H9 (cell line): ENCODE measurements around the gene FRS3. TPM values are rescaled to one million over a fixed set of nuclear protein-coding genes. Genes with fewer than 3 reads are reported as not detected.

Source experiments
- DNase-seq: peaks from one replicate; pipeline ENCODE4 v3.0.0-alpha.2; 2017
- H2AFZ ChIP-seq: one replicate; pipeline ENCODE4 v1.6.1; 2013; ENCODE audit warnings: mild to moderate bottlenecking, low read length, control low read depth, moderate library complexity
- H2AK5ac ChIP-seq: 2 replicates; pipeline ENCODE4 v1.6.1; 2013; ENCODE audit warnings: low read length, control low read depth, mixed read lengths; ENCODE audit not compliant: insufficient read length
- H2BK120ac ChIP-seq: one replicate; pipeline ENCODE4 v1.6.1; 2013; ENCODE audit warnings: low read depth, mild to moderate bottlenecking, low read length, control low read depth, inconsistent platforms; ENCODE audit not compliant: poor library complexity, severe bottlenecking
- H2BK12ac ChIP-seq: 2 replicates; pipeline ENCODE4 v1.6.1; 2013; ENCODE audit warnings: low read length, control low read depth, mixed read lengths, low read depth; ENCODE audit not compliant: insufficient read length
- H2BK15ac ChIP-seq: 2 replicates; pipeline ENCODE4 v1.6.1; 2013; ENCODE audit warnings: low read depth, low read length, control low read depth
- H2BK20ac ChIP-seq: one replicate; pipeline ENCODE4 v1.6.1; 2013; ENCODE audit warnings: low read depth, mild to moderate bottlenecking, low read length, control low read depth, inconsistent platforms; ENCODE audit not compliant: poor library complexity, severe bottlenecking
- H2BK5ac ChIP-seq: 2 replicates; pipeline ENCODE4 v1.6.1; 2013; ENCODE audit warnings: low read length, control low read depth, mixed read lengths; ENCODE audit not compliant: insufficient read length
- H3K14ac ChIP-seq: 2 replicates; pipeline ENCODE4 v1.6.1; 2013; ENCODE audit warnings: low read length, control low read depth; ENCODE audit not compliant: insufficient read depth
- H3K18ac ChIP-seq: 2 replicates; pipeline ENCODE4 v1.6.1; 2013; ENCODE audit warnings: low read depth, mild to moderate bottlenecking, mixed read lengths, low read length, control low read depth; ENCODE audit not compliant: insufficient read length
- H3K23ac ChIP-seq: 2 replicates; pipeline ENCODE4 v1.6.1; 2013; ENCODE audit warnings: low read length, control low read depth, mixed read lengths, low read depth; ENCODE audit not compliant: insufficient read length
- H3K23me2 ChIP-seq: 2 replicates; pipeline ENCODE4 v1.6.1; 2013; ENCODE audit warnings: low read depth, mild to moderate bottlenecking, mixed read lengths, low read length, control low read depth; ENCODE audit not compliant: insufficient read length, poor library complexity, severe bottlenecking
- H3K27ac ChIP-seq: 2 replicates; pipeline ENCODE4 v1.5.1; 2013; ENCODE audit warnings: low read length, control low read depth, mixed read lengths, low read depth; ENCODE audit not compliant: insufficient read length
- H3K27me3 ChIP-seq: 2 replicates; pipeline ENCODE4 v1.6.1; 2013; ENCODE audit warnings: low read length, control low read depth, inconsistent platforms; ENCODE audit not compliant: insufficient read depth
- H3K4ac ChIP-seq: 2 replicates; pipeline ENCODE4 v1.6.1; 2013; ENCODE audit warnings: low read depth, mild to moderate bottlenecking, control low read depth, inconsistent platforms, low read length, moderate library complexity
- H3K4me1 ChIP-seq: 2 replicates; pipeline ENCODE4 v1.6.1; 2013; ENCODE audit warnings: low read length, control low read depth, inconsistent platforms; ENCODE audit not compliant: insufficient read depth
- H3K4me2 ChIP-seq: 2 replicates; pipeline ENCODE4 v1.6.1; 2013; ENCODE audit warnings: low read length, control low read depth, mixed read lengths; ENCODE audit not compliant: insufficient read length, insufficient read depth
- H3K56ac ChIP-seq: 2 replicates; pipeline ENCODE4 v1.6.1; 2013; ENCODE audit warnings: low read depth, mild to moderate bottlenecking, mixed read lengths, low read length, control low read depth; ENCODE audit not compliant: insufficient read length
- H3K79me1 ChIP-seq: 2 replicates; pipeline ENCODE4 v1.6.1; 2013; ENCODE audit warnings: low read depth, mild to moderate bottlenecking, moderate library complexity, low read length, control low read depth, inconsistent platforms; ENCODE audit not compliant: insufficient read depth, poor library complexity, severe bottlenecking
- H3K79me2 ChIP-seq: 2 replicates; pipeline ENCODE4 v1.6.1; 2013; ENCODE audit warnings: low read length, control low read depth, inconsistent platforms; ENCODE audit not compliant: insufficient read depth
- H3K9ac ChIP-seq: 2 replicates; pipeline ENCODE4 v1.6.1; 2013; ENCODE audit warnings: low read length, control low read depth, mixed read lengths; ENCODE audit not compliant: insufficient read length; ENCODE audit errors: extremely low read depth
- H3K9me3 ChIP-seq: one replicate; pipeline ENCODE4 v1.6.1; 2013; ENCODE audit warnings: low read depth, low read length, inconsistent platforms; ENCODE audit not compliant: control insufficient read depth
- H3T11ph ChIP-seq: one replicate; pipeline ENCODE4 v1.6.1; 2013; ENCODE audit warnings: mild to moderate bottlenecking, low read length, control low read depth, inconsistent platforms
- H4K20me1 ChIP-seq: one replicate; pipeline ENCODE4 v1.6.1; 2013; ENCODE audit not compliant: control insufficient read depth, insufficient read length, insufficient read depth
- H4K5ac ChIP-seq: 2 replicates; pipeline ENCODE4 v1.6.1; 2013; ENCODE audit warnings: low read depth, mild to moderate bottlenecking, mixed read lengths, low read length, control low read depth; ENCODE audit not compliant: insufficient read length
- H4K8ac ChIP-seq: replicated peaks from 2 replicates; pipeline ENCODE4 v1.6.1; 2013; ENCODE audit warnings: low read length, control low read depth, mixed read lengths, low read depth; ENCODE audit not compliant: insufficient read length
- H4K91ac ChIP-seq: 2 replicates; pipeline ENCODE4 v1.6.1; 2013; ENCODE audit warnings: low read depth, mild to moderate bottlenecking, moderate library complexity, mixed read lengths, low read length, control low read depth; ENCODE audit not compliant: insufficient read length
- H3K27ac Mint-ChIP-seq, 3 experiments: 2 replicates in 2 of 3; 3 replicates in 1 of 3; pipeline ENCODE4 v1.8.0; 2020 to 2021; ENCODE audit warnings: mixed read lengths in 3 of 3, mild to moderate bottlenecking in 1 of 3, moderate library complexity in 1 of 3
- H3K27me3 Mint-ChIP-seq: 2 replicates; pipeline ENCODE4 v1.8.0; 2021; ENCODE audit warnings: low read depth, mild to moderate bottlenecking, moderate library complexity, mixed read lengths
- H3K36me3 Mint-ChIP-seq, 3 experiments: 2 replicates in 2 of 3; 3 replicates in 1 of 3; pipeline ENCODE4 v1.8.0; 2020 to 2021; ENCODE audit warnings: low read depth in 3 of 3, mixed read lengths in 3 of 3; ENCODE audit not compliant: insufficient read depth in 1 of 3
- H3K4me1 Mint-ChIP-seq, 2 experiments: 2 replicates each; pipeline ENCODE4 v1.8.0; 2020; ENCODE audit warnings: mixed read lengths in 2 of 2
- H3K4me3 Mint-ChIP-seq, 2 experiments: 2 replicates in 1 of 2; 3 replicates in 1 of 2; pipeline ENCODE4 v1.8.0; 2020 to 2021; ENCODE audit warnings: mild to moderate bottlenecking in 2 of 2, mixed read lengths in 2 of 2, moderate library complexity in 1 of 2
- H3K9me3 Mint-ChIP-seq, 2 experiments: 2 replicates in 1 of 2; 3 replicates in 1 of 2; pipeline ENCODE4 v1.8.0; 2020; ENCODE audit warnings: mild to moderate bottlenecking in 2 of 2, mixed read lengths in 2 of 2, moderate library complexity in 1 of 2
- WGBS: extraction: QIAGEN DNeasy Blood & Tissue Kit; methylation state at CpG from one replicate; pipeline ENCODE4 v1.1.7; 2013; ENCODE audit warnings: missing lambda C conversion rate, low lambda C conversion rate, mixed read lengths; ENCODE audit not compliant: insufficient read length; ENCODE audit errors: extremely low coverage; 5-methylcytosine and 5-hydroxymethylcytosine counted together
- total RNA-seq: library from RNA; stranded (reverse); gene quantifications from 2 replicates; pipeline ENCODE4 v1.2.1, GENCODE V29; 2021
- TF ChIP-seq, protein P1 (sequence below): fragments of 200-600 bp; sonication (generic); conservative IDR thresholded peaks from 3 replicates; pipeline ENCODE4 v1.8.0; 2021; ENCODE audit warnings: antibody characterized with exemption, mild to moderate bottlenecking

Gene FRS3
- total RNA-seq, 1 experiment from 2014 or later: 4.8 TPM

DNA sequence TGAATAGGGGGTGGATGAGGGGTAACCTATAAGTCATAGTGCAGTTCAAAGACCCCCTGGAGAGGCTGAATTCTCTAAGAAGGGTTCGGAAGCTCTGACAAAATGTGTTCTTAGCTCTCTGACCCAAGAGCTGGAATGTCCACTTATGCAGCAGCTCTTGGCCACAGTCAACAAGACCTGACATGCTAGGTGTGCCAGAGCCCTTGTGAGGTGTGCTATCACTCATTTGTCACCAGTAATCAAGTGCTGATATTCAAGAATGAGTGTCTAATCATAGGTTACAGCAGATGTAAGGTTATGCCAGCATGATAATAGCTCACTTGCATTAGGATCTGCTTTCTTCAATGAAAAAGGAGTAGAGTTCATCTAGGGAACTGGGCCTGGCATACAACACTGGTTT lies 35.9 kb upstream of the FRS3 start:
- Histone ChIP-seq H2BK5ac (no peak overlapping the region), H2AK5ac (no peak overlapping the region), H4K91ac (no peak overlapping the region), H4K8ac (no peak overlapping the region), H3K56ac (no peak overlapping the region), H3K14ac (no peak overlapping the region), H3T11ph (no peak overlapping the region), H3K4ac (no peak overlapping the region), H3K27me3 (no peaks in the 10 kb centered on the region), H3K23ac (no peak overlapping the region), H4K20me1 (no peaks in the 10 kb centered on the region), H3K27ac (no peak overlapping the region), H4K5ac (no peak overlapping the region), H2BK120ac (no peak overlapping the region), H3K79me1 (no peaks in the 10 kb centered on the region), H3K4me1 (no peaks in the 10 kb centered on the region), H3K4me2 (no peak overlapping the region), H3K23me2 (no peaks in the 10 kb centered on the region), H2AFZ (no peak overlapping the region), H3K79me2 (no peaks in the 10 kb centered on the region), H3K9me3 (no peaks in the 10 kb centered on the region), H2BK15ac (no peak overlapping the region), H3K9ac (no peak overlapping the region), H2BK20ac (no peak overlapping the region), H2BK12ac (no peak overlapping the region), H3K18ac (no peak overlapping the region)
- TF ChIP-seq, protein P1, sequence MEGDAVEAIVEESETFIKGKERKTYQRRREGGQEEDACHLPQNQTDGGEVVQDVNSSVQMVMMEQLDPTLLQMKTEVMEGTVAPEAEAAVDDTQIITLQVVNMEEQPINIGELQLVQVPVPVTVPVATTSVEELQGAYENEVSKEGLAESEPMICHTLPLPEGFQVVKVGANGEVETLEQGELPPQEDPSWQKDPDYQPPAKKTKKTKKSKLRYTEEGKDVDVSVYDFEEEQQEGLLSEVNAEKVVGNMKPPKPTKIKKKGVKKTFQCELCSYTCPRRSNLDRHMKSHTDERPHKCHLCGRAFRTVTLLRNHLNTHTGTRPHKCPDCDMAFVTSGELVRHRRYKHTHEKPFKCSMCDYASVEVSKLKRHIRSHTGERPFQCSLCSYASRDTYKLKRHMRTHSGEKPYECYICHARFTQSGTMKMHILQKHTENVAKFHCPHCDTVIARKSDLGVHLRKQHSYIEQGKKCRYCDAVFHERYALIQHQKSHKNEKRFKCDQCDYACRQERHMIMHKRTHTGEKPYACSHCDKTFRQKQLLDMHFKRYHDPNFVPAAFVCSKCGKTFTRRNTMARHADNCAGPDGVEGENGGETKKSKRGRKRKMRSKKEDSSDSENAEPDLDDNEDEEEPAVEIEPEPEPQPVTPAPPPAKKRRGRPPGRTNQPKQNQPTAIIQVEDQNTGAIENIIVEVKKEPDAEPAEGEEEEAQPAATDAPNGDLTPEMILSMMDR: no peak
- no peaks in the 10 kb centered on the region for H3K9me3 Mint-ChIP-seq
- DNase-seq: no peak
- H3K4me3 Mint-ChIP-seq: no peak overlapping the region
- H3K27ac Mint-ChIP-seq: no peak overlapping the region
- WGBS: no CpG with 5 or more reads among the region's 1 CpG
- peaks cover 0 to 4% (median 0%) of the 10 kb centered on the region in 3 experiments; a peak in 3 of 7 replicates for H3K36me3 Mint-ChIP-seq
- no peaks in the 10 kb centered on the region for H3K27me3 Mint-ChIP-seq
- H3K4me1 Mint-ChIP-seq: peaks cover 0 to 2% of the 10 kb centered on the region in 2 experiments; a peak in 1 of 4 replicates
